ENCODE measurements around the gene C3orf20. TPM values are rescaled to one million over a fixed set of nuclear protein-coding genes. Genes with fewer than 3 reads are reported as not detected.

The C3orf20 gene
- total RNA-seq, 1 experiment from 2014 or later, result not detected

DNA sequence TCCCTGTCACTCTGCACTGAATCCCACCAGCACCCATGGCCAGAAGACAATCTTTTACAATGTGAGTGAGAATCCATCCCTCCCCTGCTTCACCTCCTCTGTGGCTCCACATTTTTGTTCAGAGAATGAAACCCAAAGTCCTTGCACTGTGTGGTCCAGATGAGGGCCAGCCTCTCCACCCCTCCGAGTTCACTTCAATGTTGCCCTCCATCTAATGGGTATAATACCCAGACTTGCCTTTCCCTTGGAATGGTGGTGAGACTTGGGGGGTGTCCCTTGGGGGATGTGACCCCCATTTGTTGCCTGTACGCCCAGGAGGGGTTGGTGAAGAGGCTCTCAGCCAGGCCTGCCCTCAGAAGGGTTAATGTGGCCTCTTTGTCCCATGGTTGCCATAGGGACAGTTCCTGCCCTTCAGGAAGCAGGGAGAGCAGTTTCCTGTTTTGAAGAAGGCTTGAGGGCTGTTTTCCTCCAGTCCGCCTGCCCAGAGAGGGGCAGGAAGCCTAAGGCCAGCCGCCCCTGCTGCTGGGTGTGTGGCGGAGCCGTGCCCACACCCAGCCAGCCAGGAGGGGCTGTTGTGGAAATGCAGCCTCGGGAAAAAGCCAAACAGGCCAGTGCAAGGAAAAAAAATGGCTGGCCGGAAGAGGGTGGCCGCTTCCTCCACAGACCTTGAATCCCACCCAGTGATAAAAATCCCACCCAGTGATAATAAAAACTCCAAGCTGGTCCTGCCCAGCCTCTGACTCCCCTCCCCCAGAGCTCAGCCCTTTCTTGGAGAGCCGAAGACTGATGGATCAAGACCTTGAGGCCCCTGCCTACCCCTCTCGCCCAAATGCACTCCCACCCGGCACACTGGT is 129.3 kb downstream of the C3orf20 start (continued):
- TF ChIP-seq, protein P1, sequence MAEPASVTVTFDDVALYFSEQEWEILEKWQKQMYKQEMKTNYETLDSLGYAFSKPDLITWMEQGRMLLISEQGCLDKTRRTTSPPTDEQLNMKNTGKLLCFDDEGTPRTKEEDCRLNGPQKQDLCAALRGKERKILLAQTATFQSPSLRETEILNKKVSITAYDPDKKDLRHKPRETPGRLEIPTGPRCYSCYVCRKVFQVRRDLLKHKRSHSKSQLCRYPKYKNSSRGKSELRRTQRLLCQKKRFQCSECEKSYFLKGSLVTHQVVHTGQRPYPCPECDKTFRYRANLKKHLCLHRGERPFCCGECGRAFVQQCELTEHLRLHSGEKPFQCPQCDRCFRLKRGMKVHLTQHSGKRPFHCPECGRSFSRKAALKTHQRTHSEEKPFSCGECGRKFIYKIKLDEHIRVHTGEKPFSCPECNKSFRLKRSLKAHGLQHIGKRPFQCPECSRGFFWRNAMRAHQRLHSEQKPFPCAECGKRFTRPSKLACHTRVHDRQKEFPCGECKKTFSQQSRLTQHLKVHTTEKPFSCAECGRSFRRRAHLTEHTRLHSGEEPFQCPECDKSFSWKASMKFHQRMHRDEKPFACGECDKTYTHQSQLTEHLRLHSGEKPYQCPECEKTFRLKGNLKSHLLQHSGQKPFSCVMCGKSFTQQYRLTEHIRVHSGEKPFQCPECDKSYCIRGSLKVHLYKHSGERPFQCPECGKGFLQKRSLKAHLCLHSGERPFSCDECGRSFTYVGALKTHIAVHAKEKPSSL (CRISPR knock-in tag; conservative IDR thresholded peaks at IDR 0.05), result no peak

DNA sequence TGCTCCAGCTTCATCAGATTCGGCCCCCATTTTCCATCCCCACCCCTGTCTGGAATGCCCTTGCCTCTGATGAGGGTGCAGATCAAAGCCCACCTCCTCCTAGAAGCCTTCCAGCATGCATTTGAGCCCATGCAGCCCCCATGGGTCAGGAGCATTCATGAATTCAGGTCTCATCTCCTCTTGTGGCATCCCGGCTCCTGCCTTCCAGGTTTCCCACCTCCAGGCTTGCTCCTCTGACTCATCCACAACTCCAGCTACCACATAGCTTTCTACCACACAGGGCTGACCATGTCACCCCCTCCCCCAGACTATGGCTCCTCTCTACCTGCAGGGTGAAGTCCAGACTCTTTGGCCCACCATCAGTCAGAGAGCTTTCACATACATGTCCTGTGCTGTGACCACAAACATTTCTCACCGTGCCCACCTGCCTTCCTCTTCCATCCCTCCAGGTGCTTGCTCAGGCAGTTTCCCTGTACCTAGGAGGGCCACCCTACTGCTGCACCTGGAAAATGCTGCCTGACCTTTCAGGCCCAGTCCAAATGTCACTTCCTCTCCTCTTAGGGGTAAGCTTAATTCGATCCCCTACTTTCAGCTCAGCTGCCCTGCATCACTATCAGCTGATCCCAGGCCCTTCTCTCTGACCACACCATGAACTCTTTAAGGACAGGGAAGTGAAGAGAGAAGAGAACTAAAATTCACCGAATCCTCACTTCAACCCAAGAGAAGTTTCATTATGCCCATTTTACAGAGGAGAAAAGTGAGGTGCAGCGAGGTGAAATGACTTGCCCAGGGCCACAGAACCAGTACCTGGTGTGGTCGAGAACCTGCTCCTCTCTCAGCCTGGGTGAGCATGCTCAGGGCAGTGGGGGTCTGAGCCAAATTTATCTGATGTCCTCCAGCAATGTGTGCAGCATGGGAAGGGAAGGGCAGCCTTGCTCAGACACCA is 130.2 kb downstream of the C3orf20 start:
- H3K9me3 Mint-ChIP-seq, result no peaks in the 10 kb centered on the region
- DNase-seq (ENCODE audit: low spot score) (no peak), ATAC-seq (no peak)
- H3K27me3 Mint-ChIP-seq (ENCODE audit: low read depth), result peaks cover 31% of the 10 kb centered on the region
- H3K27ac Mint-ChIP-seq, result no peak overlapping the region; the same call in 1 of the 2 replicates
- H3K36me3 Mint-ChIP-seq, result no peaks in the 10 kb centered on the region
- CTCF ChIA-PET, result interaction anchor here (1.3 to 1.6 kb wide), 2 partner anchors 24 to 109 kb away, joined by 4 read pairs; no protein-coding TSS in a partner anchor
- no peak overlapping the region for H3K4me3 Mint-ChIP-seq
- POLR2A ChIA-PET, result no interaction called here
- H3K4me1 Mint-ChIP-seq, result peaks cover 25% of the 10 kb centered on the region
- no peak for TF ChIP-seq KAT7 (CRISPR knock-in tag; IDR thresholded peaks at IDR 0.05; ENCODE audit: borderline replicate concordance)
- TF ChIP-seq ZNF232 (CRISPR knock-in tag; IDR thresholded peaks at IDR 0.05), result no peak
- TF ChIP-seq, protein P2, sequence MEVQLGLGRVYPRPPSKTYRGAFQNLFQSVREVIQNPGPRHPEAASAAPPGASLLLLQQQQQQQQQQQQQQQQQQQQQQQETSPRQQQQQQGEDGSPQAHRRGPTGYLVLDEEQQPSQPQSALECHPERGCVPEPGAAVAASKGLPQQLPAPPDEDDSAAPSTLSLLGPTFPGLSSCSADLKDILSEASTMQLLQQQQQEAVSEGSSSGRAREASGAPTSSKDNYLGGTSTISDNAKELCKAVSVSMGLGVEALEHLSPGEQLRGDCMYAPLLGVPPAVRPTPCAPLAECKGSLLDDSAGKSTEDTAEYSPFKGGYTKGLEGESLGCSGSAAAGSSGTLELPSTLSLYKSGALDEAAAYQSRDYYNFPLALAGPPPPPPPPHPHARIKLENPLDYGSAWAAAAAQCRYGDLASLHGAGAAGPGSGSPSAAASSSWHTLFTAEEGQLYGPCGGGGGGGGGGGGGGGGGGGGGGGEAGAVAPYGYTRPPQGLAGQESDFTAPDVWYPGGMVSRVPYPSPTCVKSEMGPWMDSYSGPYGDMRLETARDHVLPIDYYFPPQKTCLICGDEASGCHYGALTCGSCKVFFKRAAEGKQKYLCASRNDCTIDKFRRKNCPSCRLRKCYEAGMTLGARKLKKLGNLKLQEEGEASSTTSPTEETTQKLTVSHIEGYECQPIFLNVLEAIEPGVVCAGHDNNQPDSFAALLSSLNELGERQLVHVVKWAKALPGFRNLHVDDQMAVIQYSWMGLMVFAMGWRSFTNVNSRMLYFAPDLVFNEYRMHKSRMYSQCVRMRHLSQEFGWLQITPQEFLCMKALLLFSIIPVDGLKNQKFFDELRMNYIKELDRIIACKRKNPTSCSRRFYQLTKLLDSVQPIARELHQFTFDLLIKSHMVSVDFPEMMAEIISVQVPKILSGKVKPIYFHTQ (CRISPR knock-in tag; IDR thresholded peaks at IDR 0.05), result no peak
- TF ChIP-seq, protein P3, sequence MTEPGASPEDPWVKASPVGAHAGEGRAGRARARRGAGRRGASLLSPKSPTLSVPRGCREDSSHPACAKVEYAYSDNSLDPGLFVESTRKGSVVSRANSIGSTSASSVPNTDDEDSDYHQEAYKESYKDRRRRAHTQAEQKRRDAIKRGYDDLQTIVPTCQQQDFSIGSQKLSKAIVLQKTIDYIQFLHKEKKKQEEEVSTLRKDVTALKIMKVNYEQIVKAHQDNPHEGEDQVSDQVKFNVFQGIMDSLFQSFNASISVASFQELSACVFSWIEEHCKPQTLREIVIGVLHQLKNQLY (CRISPR knock-in tag; IDR thresholded peaks at IDR 0.05), result no peak
- TF ChIP-seq, protein P4, sequence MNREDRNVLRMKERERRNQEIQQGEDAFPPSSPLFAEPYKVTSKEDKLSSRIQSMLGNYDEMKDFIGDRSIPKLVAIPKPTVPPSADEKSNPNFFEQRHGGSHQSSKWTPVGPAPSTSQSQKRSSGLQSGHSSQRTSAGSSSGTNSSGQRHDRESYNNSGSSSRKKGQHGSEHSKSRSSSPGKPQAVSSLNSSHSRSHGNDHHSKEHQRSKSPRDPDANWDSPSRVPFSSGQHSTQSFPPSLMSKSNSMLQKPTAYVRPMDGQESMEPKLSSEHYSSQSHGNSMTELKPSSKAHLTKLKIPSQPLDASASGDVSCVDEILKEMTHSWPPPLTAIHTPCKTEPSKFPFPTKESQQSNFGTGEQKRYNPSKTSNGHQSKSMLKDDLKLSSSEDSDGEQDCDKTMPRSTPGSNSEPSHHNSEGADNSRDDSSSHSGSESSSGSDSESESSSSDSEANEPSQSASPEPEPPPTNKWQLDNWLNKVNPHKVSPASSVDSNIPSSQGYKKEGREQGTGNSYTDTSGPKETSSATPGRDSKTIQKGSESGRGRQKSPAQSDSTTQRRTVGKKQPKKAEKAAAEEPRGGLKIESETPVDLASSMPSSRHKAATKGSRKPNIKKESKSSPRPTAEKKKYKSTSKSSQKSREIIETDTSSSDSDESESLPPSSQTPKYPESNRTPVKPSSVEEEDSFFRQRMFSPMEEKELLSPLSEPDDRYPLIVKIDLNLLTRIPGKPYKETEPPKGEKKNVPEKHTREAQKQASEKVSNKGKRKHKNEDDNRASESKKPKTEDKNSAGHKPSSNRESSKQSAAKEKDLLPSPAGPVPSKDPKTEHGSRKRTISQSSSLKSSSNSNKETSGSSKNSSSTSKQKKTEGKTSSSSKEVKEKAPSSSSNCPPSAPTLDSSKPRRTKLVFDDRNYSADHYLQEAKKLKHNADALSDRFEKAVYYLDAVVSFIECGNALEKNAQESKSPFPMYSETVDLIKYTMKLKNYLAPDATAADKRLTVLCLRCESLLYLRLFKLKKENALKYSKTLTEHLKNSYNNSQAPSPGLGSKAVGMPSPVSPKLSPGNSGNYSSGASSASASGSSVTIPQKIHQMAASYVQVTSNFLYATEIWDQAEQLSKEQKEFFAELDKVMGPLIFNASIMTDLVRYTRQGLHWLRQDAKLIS (CRISPR knock-in tag; IDR thresholded peaks at IDR 0.05; ENCODE audit: borderline replicate concordance), result no peak
- TF ChIP-seq, protein P5, sequence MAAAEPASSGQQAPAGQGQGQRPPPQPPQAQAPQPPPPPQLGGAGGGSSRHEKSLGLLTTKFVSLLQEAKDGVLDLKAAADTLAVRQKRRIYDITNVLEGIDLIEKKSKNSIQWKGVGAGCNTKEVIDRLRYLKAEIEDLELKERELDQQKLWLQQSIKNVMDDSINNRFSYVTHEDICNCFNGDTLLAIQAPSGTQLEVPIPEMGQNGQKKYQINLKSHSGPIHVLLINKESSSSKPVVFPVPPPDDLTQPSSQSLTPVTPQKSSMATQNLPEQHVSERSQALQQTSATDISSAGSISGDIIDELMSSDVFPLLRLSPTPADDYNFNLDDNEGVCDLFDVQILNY (CRISPR knock-in tag; IDR thresholded peaks at IDR 0.05), result no peak
- TF ChIP-seq TP53 (CRISPR knock-in tag; IDR thresholded peaks at IDR 0.05), result no peak
- no peak for TF ChIP-seq ZNF423 (CRISPR knock-in tag; IDR thresholded peaks at IDR 0.05)
- no peak for TF ChIP-seq CBFB (CRISPR knock-in tag; IDR thresholded peaks at IDR 0.05; ENCODE audit: low read depth)
- TF ChIP-seq, protein P6, sequence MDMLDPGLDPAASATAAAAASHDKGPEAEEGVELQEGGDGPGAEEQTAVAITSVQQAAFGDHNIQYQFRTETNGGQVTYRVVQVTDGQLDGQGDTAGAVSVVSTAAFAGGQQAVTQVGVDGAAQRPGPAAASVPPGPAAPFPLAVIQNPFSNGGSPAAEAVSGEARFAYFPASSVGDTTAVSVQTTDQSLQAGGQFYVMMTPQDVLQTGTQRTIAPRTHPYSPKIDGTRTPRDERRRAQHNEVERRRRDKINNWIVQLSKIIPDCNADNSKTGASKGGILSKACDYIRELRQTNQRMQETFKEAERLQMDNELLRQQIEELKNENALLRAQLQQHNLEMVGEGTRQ (CRISPR knock-in tag; IDR thresholded peaks at IDR 0.05), result no peak
- TF ChIP-seq CREB1 (CRISPR knock-in tag; IDR thresholded peaks at IDR 0.05), result no peak
- TF ChIP-seq, protein P7, sequence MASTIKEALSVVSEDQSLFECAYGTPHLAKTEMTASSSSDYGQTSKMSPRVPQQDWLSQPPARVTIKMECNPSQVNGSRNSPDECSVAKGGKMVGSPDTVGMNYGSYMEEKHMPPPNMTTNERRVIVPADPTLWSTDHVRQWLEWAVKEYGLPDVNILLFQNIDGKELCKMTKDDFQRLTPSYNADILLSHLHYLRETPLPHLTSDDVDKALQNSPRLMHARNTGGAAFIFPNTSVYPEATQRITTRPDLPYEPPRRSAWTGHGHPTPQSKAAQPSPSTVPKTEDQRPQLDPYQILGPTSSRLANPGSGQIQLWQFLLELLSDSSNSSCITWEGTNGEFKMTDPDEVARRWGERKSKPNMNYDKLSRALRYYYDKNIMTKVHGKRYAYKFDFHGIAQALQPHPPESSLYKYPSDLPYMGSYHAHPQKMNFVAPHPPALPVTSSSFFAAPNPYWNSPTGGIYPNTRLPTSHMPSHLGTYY (CRISPR knock-in tag; IDR thresholded peaks at IDR 0.05), result no peak
- TF ChIP-seq TCF7 (CRISPR knock-in tag; IDR thresholded peaks at IDR 0.05; ENCODE audit: low read depth), result no peak
- TF ChIP-seq, protein P8, sequence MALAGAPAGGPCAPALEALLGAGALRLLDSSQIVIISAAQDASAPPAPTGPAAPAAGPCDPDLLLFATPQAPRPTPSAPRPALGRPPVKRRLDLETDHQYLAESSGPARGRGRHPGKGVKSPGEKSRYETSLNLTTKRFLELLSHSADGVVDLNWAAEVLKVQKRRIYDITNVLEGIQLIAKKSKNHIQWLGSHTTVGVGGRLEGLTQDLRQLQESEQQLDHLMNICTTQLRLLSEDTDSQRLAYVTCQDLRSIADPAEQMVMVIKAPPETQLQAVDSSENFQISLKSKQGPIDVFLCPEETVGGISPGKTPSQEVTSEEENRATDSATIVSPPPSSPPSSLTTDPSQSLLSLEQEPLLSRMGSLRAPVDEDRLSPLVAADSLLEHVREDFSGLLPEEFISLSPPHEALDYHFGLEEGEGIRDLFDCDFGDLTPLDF (CRISPR knock-in tag; IDR thresholded peaks at IDR 0.05), result no peak
- no peak for TF ChIP-seq SMAD4 (CRISPR knock-in tag; IDR thresholded peaks at IDR 0.05)

All from WTC11 (cell line).